H7 (cell line): ENCODE results near the gene PPM1M. TPM values are rescaled to one million over a fixed set of nuclear protein-coding genes. Genes with fewer than 3 reads are reported as not detected.
A peak's percentile ranks its signal among the peaks of the same experiment; 100 is the strongest.

ENCODE experiments used
- DNase-seq: peaks from one replicate; pipeline ENCODE4 v3.0.0; 2012
- H3K27me3 ChIP-seq: 2 replicates; pipeline ENCODE4 v1.6.0; 2011; ENCODE audit warnings: mild to moderate bottlenecking, low read length; ENCODE audit not compliant: control insufficient read depth, insufficient read depth
- H3K36me3 ChIP-seq: replicated peaks from 2 replicates; pipeline ENCODE4 v1.5.1; 2011; ENCODE audit warnings: low read length; ENCODE audit not compliant: control insufficient read depth, insufficient read depth
- H3K4me3 ChIP-seq: 2 replicates; pipeline ENCODE4 v1.5.1; 2011; ENCODE audit warnings: low read depth, mild to moderate bottlenecking, control low read depth, low read length, moderate library complexity; ENCODE audit not compliant: insufficient read depth
- total RNA-seq: library from RNA; depleted of rRNA; stranded (reverse); fragments of >200 nt; shearing (Covaris generic); gene quantifications from 2 replicates; pipeline ENCODE4 v1.2.3, GENCODE V29; 2014

Gene PPM1M
- total RNA-seq, 1 experiment from 2014 or later = 4.5 TPM

DNA sequence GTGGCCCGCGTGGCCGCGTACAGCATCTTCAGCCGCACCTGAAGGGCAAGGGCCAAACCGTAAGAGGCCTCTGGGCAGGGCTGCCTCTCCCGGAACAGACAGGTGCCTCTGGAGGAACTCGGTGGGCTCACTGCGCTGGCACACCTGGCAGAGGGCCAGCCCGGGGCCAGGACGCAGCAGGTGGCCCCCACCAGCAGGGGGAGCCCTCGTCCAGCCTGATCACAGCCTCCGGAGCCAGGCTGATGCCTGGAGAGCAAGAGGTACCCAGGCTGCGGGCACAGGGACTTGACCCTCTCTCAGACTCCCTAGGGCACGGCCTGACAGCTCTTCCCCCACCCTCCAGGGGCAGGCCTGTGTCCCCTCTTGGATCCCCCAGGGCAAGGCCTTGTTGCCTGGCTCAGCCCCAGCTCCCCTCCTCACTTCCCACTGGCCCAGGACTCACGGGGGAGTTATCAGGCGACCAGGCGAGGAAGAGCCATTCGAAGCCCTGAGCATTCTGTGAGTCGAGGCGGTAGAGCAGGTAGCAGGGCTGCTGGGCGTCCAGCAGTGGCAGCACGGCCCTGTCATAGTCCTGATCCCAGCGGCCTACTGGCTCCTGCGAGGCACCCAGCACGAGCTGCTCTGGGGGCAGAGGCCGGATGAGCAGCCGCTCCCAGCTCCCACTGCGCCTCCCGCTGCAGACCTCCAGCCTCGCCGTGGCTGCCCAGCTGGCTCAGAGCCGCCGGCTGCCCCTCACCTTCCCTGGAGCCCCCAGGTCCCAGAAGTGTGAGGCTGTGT is 13.9 kb upstream of the PPM1M start:
- Histone ChIP-seq H3K4me3 (no peak overlapping the region), H3K36me3 (peaks cover 14% of the 10 kb centered on the region)
- DNase-seq = peak; percentile 95

DNA sequence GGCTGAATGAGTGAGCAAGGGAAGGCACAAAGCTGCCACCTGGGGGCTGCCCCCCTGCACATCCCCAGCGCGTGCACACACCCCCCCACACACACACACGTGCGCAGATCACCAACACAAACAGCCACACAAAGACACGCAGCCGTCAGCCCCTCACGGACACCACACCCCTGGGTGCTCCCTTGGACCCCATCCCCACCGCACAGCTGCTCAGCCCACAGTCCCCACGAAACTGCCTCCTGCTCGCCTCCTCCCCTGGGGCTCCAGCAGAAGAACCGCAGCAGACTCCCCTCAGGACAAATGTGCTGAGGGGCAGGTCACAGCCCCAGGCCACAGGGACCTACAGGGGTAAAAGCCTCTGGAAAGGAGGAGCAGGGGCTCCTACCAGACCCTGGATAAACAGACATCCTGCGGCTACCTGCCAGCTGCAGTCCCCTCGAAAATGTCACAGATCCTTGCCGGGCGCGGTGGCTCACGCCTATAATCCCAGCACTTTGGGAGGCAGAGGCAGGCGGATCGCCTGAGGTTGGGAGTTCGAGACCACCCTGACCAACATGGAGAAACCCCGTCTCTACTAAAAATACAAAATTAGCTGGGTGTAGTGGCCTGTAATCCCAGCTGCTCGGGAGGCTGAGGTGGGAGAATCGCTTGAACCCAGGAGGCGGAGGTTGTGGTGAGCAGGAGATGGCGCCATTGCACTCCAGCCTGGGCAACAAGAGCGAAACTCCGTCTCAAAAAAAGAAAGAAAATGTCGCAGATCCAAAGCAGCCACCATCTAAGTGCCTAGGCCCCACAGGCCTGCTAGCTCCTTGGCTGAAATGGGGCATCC is 13.1 kb upstream of the PPM1M start:
- Histone ChIP-seq H3K27me3 (no peaks in the 10 kb centered on the region), H3K4me3 (no peak overlapping the region), H3K36me3 (peaks cover 14% of the 10 kb centered on the region)
- DNase-seq = peak; percentile 29

More for the DNA sequence above, 13.9 kb upstream of the PPM1M start:
- no peaks in the 10 kb centered on the region for H3K27me3 ChIP-seq

GRCh38 chr3:52233108-52233591 is 12.4 kb upstream of the PPM1M start:
- peak; percentile 30 for DNase-seq
- H3K27me3 ChIP-seq = no peaks in the 10 kb centered on the region
- H3K4me3 ChIP-seq = no peak overlapping the region
- H3K36me3 ChIP-seq = peaks cover 14% of the 10 kb centered on the region

- peaks cover 14% of the 10 kb centered on the region for H3K36me3 ChIP-seq
- H3K27me3 ChIP-seq = no peaks in the 10 kb centered on the region
- DNase-seq = no peak
- no peak overlapping the region for H3K4me3 ChIP-seq
Observed at GRCh38 chr3:52233968-52234367, 11.6 kb upstream of the PPM1M start.

DNA sequence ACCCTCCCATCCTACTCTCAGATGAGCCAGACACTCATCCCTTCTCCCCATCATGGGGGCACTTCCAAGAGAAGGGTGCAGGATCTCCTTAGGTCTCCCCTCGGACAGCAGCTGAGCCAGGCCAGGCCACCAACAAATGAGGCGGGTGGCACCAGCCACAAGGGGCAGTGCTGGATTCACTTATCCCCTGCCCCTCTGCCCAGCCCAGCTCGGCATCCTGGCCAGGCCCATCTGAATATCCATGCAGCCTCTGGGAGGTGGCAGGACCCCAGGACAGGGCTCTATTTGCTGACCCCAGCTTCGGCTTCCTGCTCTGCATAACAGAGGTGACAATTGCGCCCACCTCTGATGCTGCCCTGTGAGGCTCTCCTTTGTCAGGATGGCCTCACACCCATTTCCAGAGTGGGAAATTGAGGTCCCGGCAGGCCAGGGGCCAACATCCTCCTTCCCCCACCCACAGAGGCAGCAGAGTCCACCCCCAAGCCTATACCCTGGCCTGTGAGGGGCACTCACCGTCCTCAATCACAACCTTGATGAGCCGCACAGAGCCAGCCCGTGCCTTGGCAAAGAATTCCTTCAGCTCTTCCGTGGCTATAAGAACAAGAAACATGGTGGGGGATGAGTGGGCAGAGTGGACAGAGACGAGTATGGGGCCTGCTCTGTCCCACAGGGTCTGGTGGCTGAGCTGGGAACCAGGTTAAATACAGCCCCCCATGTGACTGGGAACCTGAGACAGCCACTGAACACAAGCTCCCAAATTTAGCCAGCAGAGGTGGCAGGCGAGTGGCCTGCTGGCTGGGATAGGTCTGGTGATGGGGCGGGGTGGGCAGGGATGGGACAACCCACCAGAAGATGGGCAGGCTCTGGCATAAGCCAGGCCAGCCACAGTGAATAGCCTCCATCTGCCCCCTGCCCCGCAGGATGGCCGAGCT is 10.8 kb upstream of the PPM1M start:
- peak; percentile 61 for DNase-seq
- Histone ChIP-seq H3K4me3 (no peak overlapping the region), H3K27me3 (no peaks in the 10 kb centered on the region), H3K36me3 (peaks cover 11% of the 10 kb centered on the region)

DNA sequence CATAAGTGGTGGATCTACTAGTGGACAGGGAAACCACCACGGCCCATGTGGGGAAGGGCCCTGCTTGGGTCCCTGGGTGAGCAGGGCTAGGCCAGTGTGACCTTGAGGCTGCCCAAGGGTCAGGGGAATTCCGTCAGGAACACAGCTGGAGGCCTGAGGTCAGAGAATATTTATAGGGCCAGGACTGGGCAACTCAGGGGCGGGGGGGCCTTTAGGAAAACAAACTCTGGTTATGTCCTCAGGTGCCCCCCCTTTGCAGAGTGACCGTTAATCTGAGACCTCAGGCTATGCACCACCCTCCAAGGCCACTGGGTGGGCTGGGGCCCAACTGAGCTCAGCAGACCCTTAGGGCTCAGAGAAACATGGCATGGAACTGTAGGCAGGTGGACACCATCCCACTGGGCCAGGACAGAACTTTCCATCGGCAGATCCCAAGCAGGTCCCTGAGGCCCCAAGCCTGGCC is 9.1 kb upstream of the PPM1M start:
- no peak overlapping the region for H3K4me3 ChIP-seq
- peak; percentile 47 for DNase-seq
- H3K36me3 ChIP-seq = peaks cover 3% of the 10 kb centered on the region
- H3K27me3 ChIP-seq = no peaks in the 10 kb centered on the region

- Histone ChIP-seq H3K27me3 (no peaks in the 10 kb centered on the region), H3K4me3 (no peak overlapping the region), H3K36me3 (peaks cover 3% of the 10 kb centered on the region)
- no peak for DNase-seq
Observed at GRCh38 chr3:52237006-52237656, 8.4 kb upstream of the PPM1M start.

DNA sequence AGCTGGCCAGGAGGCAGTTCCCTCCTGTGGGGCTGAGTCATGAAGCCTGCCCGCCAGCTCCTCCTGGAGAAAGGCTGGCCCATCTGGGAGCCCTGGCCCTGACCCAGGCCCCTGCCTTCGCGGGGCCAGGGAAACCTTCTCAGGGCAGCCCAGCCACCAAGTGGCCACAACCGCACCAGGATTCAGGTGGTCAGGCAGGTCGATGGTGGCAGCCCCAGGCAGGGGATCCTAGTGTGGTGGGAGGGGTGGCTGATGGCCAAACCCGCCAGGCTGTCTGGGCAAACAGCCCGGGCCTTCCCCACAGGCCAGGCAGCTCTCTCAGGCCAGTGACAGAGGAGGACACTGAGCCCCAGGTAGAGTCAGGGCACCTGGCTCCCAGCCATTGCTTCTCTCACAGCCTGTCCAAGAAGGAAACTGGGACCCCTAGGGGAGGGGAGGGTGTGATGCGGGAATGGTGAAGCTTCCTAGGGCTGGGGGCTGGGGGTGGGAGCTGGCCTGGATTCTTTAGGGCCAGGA is 7.8 kb upstream of the PPM1M start:
- Histone ChIP-seq H3K27me3 (no peaks in the 10 kb centered on the region), H3K36me3 (peaks cover 3% of the 10 kb centered on the region), H3K4me3 (no peak overlapping the region)
- DNase-seq = peak; percentile 89

DNA sequence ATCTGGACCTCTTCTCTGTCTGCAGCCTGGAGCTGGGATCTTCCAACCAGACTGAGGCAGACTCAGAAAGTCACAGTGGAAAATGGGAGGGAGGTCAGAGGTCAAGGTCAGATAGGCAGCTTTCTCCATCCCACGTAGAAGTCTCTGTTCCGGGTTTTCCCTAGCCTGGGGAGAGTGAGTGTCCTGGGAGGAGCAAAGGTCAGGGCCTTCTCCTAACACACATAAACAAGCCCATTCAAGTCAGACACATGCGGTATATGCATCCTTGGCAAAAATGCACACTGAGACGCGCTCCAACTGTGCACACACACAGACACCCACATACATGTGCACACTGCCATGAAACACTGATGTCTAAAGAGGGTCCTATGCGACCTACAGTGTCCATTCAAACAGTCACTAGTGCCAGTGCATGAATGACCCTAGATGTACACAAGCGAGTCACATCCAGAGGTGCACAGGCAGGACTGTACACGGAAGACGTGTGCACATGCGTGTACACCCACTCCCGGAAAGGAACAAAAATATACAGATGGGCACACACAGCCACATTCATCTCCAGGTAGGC is 7.3 kb upstream of the PPM1M start:
- Histone ChIP-seq H3K36me3 (peaks cover 3% of the 10 kb centered on the region), H3K27me3 (no peaks in the 10 kb centered on the region), H3K4me3 (peak overlapping the region; percentile 97)
- DNase-seq = peak; percentile 73

GRCh38 chr3:52238761-52239701 is 6.5 kb upstream of the PPM1M start, which contains the start of gene TWF2:
Gene TWF2 (minus strand): TSS chr3:52239158. CDS start chr3:52239016, 142 bp downstream.
- H3K4me3 ChIP-seq = peak within 1 kb of the TSS; percentile 97
- H3K36me3 ChIP-seq = peaks cover 3% of the 10 kb centered on the region
- peak; percentile 99 for DNase-seq
- no peaks in the 10 kb centered on the region; the same call in none of the 2 replicates for H3K27me3 ChIP-seq

DNA sequence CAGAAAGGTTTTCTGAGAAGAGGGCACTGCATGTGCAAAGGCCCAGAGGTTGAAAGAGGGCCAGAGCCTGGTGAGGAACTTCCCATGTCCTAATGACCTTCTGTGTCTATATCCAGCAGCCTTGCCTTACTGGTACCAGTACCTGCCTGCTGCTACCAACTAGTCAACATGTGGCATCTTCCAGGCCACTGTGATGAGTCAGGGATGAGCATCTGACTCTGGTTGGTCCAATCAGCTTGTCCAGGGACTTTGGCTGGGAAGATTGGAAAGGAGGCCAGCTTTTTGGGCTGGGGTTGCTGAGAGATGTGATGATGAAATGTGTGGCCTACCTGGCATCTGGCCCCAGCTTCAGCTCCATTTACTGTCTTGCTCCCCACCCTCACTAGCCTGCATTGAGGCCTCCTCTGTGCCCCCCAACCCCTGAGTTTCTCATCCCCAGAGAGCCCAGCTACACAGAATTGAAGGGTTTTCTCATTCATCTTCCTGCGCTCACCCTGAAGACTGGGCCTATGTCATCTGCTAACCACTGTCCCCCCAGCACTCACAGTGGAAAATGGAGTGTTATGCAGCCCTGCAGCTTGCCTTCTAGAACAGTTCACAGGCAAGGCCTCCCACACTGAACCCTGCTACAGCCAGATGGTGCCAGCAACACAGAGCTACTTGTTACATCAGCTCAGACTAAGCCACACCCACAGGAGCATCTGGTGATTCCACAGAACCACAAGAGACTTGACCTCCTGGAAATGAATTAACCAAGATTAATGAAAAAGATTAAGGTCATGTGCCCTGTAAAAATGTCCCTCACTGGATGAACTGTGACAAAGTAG is 5.3 kb upstream of the PPM1M start:
- Histone ChIP-seq H3K27me3 (peaks cover 10% of the 10 kb centered on the region), H3K36me3 (no peaks in the 10 kb centered on the region), H3K4me3 (no peak overlapping the region)
- DNase-seq = peak; percentile 55
